ENCODE results near the gene TBC1D22A. TPM values are rescaled to one million over a fixed set of nuclear protein-coding genes. Genes with fewer than 3 reads are reported as not detected.
A peak's percentile ranks its signal among the peaks of the same experiment; 100 is the strongest.

Gene TBC1D22A
- total RNA-seq, 1 experiment from 2014 or later: 8.2 TPM

DNA sequence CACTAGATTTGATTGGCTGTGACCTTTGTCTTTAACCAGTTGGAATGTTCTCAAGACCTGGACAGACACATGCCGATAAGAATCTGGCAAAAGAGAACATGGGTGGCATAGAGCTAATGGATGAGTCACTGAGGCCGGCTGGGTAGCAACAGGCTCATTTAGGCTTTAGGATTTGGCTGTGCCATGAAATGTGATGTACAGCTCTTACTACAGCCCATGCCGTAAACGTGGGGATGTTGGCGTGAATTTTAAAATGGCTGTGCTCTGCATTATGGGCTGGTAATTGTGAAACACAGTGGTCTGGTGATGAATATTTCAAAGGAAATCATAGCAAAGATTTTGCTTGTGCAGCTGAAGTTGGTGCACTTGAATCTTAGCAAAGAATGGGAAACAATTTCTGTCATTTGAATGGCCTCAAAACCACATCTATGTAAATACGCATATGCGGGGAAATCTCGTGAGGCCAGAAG, 332.4 kb downstream of the TBC1D22A start:
- DNase-seq: no peak
- Histone ChIP-seq H3K4me3 (ENCODE audit: insufficient read depth, low read depth, low read length) (no peak overlapping the region), H3K36me3 (replicated peaks; ENCODE audit: control insufficient read depth, insufficient read depth, low read length) (no peaks in the 10 kb centered on the region), H3K27me3 (ENCODE audit: control insufficient read depth, insufficient read depth, low read length) (no peaks in the 10 kb centered on the region)

DNA sequence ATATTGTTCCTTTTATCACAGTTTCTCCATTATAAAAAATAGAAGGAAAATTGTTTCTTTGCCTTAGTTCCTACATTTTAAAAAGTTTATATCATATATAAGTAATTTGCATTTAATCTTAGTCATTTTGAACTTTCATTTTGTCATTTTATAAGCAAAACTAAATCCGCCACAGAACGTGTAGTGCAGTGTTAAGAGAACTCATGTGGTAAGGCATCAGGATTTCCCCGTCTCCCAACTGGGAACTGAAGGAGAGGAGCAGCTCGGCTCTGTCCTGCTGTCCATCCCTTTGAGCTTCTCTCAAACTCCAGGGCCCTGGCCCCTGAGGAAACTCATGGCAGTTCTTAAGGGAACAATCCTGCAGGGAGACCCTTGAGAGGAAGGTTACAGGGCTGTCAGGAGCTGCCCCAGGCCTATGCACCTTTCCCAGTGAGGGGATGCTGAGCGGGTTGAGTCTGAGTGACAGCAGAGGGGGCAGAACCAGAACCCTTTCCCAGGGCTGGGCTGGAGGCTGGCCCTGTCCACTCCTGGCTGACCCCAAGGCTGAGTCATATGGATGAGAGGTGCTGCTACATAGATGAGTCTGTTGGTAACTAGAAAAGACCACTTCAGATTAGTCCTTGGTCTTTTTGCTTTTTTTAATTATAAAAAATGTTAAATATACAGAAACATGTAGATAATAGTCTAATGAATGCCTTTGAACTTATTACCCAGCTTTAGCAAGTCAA, 333.1 kb downstream of the TBC1D22A start:
- Histone ChIP-seq H3K4me3 (ENCODE audit: insufficient read depth, low read depth, low read length) (no peak overlapping the region), H3K36me3 (replicated peaks; ENCODE audit: control insufficient read depth, insufficient read depth, low read length) (no peaks in the 10 kb centered on the region), H3K27me3 (ENCODE audit: control insufficient read depth, insufficient read depth, low read length) (no peaks in the 10 kb centered on the region)
- DNase-seq: peak; percentile 26

DNA sequence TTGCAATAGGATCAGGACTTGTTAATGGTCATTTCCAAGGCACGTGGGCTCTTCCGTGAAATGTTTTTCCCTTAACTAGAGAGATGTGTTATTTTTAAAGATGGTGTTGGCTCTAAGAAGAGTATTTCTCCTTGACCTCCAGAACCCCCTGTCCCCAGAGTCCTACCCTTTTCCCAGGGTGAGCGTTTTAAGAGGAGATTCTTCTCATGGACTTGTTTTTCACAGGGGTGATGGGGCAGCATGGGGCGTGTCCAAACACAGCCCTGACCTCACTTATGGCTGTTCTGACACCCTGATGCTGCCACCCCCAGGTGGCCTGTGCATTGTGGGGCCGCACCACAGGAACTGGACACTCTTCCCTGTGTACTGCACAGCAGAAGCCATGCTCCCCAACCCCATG, 335.7 kb downstream of the TBC1D22A start:
- Histone ChIP-seq H3K27me3 (ENCODE audit: control insufficient read depth, insufficient read depth, low read length) (no peaks in the 10 kb centered on the region), H3K4me3 (ENCODE audit: insufficient read depth, low read depth, low read length) (no peak overlapping the region), H3K36me3 (replicated peaks; ENCODE audit: control insufficient read depth, insufficient read depth, low read length) (no peaks in the 10 kb centered on the region)
- no peak for DNase-seq

DNA sequence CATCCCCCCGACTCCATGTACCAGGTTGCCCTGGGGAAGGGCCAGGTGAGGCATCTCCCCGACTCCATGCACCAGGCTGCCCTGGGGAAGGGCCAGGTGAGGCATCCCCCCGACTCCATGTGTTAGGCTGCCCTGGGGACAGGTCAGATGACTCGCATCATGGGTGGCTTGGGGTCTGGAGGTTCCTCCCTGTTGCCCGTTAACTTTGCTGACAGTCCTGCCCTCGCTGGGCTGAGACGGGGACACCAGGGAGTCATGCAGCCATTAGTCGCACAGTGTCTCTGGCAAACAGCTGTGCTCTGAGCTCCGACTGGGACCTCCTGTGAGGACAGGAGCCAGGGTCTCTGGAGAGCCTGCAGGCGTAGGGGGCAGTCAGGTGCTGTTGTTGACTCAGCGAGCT, 336.1 kb downstream of the TBC1D22A start:
- DNase-seq: no peak
- H3K27me3 ChIP-seq (ENCODE audit: control insufficient read depth, insufficient read depth, low read length): no peaks in the 10 kb centered on the region

DNA sequence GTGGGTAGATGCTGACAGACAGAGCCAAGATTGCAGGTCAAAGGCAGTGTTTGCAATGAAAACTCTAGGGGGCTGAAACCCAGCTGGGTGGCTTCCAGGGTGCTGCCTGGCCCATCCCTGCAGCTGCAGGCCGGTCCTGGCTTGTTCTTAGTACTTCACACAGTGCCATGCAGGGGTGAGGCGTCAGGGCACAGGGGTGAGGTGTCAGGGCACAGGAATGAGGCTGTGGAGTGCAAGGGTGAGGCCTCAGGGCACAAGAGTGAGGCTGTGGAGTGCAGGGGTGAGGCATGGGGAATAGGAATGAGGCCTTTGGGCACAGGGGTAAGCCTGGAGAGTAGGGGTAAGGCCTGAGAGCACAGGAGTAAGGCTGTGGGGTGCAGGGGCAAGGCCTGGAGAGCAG, 337.6 kb downstream of the TBC1D22A start:
- DNase-seq: no peak
- no peak overlapping the region for H3K4me3 ChIP-seq (ENCODE audit: insufficient read depth, low read depth, low read length)
- no peaks in the 10 kb centered on the region for H3K36me3 ChIP-seq (replicated peaks; ENCODE audit: control insufficient read depth, insufficient read depth, low read length)
- H3K27me3 ChIP-seq (ENCODE audit: control insufficient read depth, insufficient read depth, low read length): no peaks in the 10 kb centered on the region

More for the DNA sequence above, 336.1 kb downstream of the TBC1D22A start:
- Histone ChIP-seq H3K4me3 (ENCODE audit: insufficient read depth, low read depth, low read length) (no peak overlapping the region), H3K36me3 (replicated peaks; ENCODE audit: control insufficient read depth, insufficient read depth, low read length) (no peaks in the 10 kb centered on the region)

DNA sequence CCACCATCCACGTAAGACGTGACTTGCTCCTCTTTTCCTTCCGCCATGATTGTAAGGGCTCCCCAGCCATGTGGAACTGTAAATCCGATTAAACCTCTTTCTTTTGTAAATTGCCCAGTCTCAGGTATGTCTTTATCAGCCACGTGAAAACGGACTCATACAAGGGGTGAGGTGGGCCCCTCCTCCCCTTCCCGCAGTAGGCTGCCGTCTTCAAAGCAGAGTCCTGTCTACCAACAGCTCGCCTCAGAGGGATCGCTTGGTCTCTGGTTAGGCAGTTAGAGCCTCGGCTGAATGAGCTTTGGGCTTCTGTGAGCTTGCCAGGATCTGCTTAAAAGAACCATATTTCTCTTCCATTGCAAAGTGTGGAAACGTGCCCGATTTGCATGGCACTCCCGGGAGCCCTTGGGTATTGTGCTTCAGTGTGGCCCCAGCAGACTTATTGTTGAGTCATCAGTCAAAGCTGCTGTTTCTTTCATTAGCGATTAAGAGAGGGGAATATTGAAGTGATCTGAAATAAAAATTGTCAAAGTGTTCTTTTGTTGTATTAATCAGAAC, 338.3 kb downstream of the TBC1D22A start:
- Histone ChIP-seq H3K4me3 (ENCODE audit: insufficient read depth, low read depth, low read length) (no peak overlapping the region), H3K27me3 (ENCODE audit: control insufficient read depth, insufficient read depth, low read length) (no peaks in the 10 kb centered on the region), H3K36me3 (replicated peaks; ENCODE audit: control insufficient read depth, insufficient read depth, low read length) (no peaks in the 10 kb centered on the region)
- DNase-seq: no peak

DNA sequence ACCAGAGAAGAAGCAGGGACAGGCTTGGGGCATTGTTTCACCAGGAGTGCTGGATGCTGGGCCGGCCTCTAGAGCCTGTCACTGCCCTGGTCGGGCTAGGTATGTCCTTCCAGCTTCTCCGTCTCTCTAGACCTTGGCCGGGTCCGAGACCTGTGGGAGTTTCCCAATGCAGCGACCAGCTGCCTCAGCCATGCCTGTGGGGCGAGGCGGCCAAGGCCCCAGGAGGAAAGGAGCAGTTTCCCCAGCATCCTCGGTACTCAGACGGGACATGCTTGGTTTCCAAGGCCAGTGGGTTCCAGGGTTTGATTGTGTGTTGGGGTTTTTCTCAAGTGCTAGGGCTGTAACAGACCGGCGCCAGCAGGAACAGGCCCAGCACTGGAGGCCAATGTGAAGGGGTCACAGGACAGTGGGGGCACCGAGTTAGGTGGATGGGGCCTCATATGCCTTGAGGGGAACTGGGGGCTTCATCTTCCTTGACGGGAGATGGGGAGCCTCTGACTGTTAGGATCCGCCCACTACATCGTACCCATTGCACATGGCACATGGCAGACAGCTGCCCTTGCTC, 339.0 kb downstream of the TBC1D22A start:
- no peaks in the 10 kb centered on the region for H3K27me3 ChIP-seq (ENCODE audit: control insufficient read depth, insufficient read depth, low read length)
- H3K4me3 ChIP-seq (ENCODE audit: insufficient read depth, low read depth, low read length): no peak overlapping the region
- H3K36me3 ChIP-seq (replicated peaks; ENCODE audit: control insufficient read depth, insufficient read depth, low read length): no peaks in the 10 kb centered on the region
- peak; percentile 19 for DNase-seq

DNA sequence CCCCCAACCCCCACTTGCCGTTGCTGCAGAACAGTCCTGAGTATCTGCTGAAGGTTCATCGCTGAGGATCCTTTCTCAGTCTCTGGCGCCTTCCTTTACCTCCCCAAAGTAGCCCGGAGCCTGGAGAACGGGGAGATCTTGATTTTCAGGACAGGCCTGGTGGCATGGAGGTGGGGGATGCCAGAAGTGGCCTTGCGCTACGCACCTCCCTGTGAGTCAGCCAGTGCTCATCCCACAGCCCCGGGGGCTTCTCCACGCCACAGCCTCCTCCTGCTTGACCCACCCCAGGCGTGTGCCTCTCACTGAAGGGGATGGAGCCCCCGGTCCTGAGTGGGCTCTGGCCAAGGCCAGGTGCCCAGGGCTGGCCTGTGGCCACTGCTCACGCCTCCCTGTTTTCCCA, 339.6 kb downstream of the TBC1D22A start:
- no peaks in the 10 kb centered on the region for H3K27me3 ChIP-seq (ENCODE audit: control insufficient read depth, insufficient read depth, low read length)
- no peaks in the 10 kb centered on the region for H3K36me3 ChIP-seq (replicated peaks; ENCODE audit: control insufficient read depth, insufficient read depth, low read length)
- H3K4me3 ChIP-seq (ENCODE audit: insufficient read depth, low read depth, low read length): no peak overlapping the region
- DNase-seq: no peak

DNA sequence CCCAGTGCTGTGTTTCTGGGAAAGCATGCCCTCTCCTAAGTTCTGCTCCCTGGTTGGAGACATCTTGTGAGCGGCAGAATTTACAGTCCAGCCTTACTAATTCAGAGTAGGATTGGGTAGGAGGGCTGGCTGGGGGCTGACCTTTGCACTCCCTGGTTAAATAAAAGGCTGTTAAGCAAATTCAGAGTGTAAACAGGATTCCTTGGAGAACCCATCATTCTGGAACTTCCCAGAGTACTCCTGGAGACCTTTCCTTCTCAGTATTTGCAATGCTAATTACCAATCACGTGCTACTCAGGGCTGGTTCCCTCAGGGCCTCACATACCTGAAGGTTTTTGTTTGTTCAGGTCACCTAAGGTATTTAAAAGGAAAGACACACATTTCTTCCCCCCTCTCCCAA, 340.2 kb downstream of the TBC1D22A start:
- peak; percentile 84 for DNase-seq
- H3K36me3 ChIP-seq (replicated peaks; ENCODE audit: control insufficient read depth, insufficient read depth, low read length): no peaks in the 10 kb centered on the region
- H3K27me3 ChIP-seq (ENCODE audit: control insufficient read depth, insufficient read depth, low read length): no peaks in the 10 kb centered on the region
- H3K4me3 ChIP-seq (ENCODE audit: insufficient read depth, low read depth, low read length): no peak overlapping the region

DNA sequence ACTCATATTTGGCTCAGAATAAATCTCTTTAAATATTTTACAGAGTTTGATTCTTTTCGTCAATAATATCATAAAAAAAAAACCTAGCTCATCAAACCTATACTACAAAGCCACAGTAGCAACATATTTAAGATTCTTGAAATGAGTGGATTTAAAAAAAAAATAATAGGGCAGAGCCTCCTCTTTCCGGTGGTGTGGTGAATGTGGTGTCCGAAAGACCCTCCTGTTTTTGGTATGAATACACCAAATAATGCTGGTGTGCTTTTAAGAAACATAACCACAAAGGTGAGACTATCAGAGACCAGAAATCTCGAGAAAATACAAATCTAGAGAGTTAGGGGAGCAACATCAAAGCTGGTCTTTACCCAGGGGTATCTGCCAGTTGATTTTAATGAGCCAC, 342.6 kb downstream of the TBC1D22A start:
- no peaks in the 10 kb centered on the region for H3K36me3 ChIP-seq (replicated peaks; ENCODE audit: control insufficient read depth, insufficient read depth, low read length)
- no peaks in the 10 kb centered on the region for H3K27me3 ChIP-seq (ENCODE audit: control insufficient read depth, insufficient read depth, low read length)
- DNase-seq: no peak
- H3K4me3 ChIP-seq (ENCODE audit: insufficient read depth, low read depth, low read length): no peak overlapping the region

DNA sequence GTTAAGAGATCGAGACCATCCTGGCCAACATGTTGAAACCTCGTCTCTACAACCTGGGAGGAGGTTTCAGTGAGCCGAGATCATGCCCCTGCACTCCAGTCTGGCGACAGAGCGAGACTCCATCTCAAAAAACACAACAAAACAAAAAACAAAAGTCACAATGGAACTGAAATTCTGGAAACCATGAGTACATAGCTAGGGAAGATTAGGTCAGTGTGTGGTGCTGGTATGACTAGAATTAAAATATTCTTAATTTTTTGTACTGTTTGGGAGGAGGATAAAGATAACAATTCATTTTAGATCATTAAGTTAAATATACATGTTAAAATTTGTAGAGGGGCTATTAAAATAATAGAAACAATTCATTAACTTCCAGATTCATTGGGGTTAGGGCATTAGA, 344.4 kb downstream of the TBC1D22A start:
- Histone ChIP-seq H3K4me3 (ENCODE audit: insufficient read depth, low read depth, low read length) (no peak overlapping the region), H3K36me3 (replicated peaks; ENCODE audit: control insufficient read depth, insufficient read depth, low read length) (no peaks in the 10 kb centered on the region), H3K27me3 (ENCODE audit: control insufficient read depth, insufficient read depth, low read length) (no peaks in the 10 kb centered on the region)
- DNase-seq: no peak

DNA sequence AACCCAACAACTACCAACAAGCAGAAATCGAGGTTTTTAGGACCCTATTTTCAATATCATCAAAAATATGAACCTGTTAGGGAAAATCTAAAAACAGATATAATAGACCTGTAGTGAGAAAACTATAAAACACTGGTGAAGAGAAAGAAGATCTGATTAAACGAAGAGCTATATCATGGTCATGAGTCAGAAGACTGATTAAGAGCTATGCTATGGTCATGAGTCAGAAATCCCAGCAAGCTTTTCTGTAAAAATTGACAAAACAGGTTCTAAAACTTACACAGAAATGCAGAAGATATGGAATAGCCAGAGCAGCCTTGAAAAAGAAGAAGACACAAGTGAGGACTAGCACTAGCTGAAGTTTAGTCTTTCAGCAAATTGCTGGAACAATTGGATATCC, 345.0 kb downstream of the TBC1D22A start:
- H3K36me3 ChIP-seq (replicated peaks; ENCODE audit: control insufficient read depth, insufficient read depth, low read length): no peaks in the 10 kb centered on the region
- H3K4me3 ChIP-seq (ENCODE audit: insufficient read depth, low read depth, low read length): no peak overlapping the region
- no peaks in the 10 kb centered on the region for H3K27me3 ChIP-seq (ENCODE audit: control insufficient read depth, insufficient read depth, low read length)
- DNase-seq: no peak

DNA sequence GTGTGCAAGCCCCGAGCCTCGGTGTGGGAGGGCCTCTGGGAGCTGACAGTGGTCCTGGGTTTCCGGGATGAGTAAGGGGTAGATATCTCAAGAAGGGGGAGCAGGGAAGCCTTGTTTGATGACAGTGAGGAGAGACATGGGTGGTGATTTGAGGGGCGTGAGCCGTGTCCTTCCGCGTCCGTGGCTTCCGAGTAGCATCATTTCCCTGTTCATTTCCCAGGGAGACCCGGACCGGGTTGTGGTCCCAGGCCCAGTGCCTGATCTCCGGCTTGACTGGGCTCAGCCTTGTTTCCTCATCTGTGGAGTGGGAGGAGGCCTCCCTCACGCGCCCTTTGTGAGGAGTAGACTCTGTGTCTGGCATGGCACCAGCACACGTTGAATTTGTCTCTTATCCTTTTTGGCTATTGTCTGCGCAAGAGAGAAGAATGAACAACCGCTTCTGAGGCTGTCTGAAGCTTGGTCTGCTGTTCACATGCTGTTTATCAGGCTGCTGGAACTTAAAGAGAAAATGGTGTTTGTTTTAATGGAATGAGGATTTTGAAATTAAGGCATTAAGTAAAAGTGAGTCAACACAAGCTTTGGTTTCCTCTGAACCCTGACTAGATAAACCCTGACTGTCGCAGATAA, 348.5 kb downstream of the TBC1D22A start:
- H3K4me3 ChIP-seq (ENCODE audit: insufficient read depth, low read depth, low read length): no peak overlapping the region
- DNase-seq: peak; percentile 14
- no peaks in the 10 kb centered on the region for H3K36me3 ChIP-seq (replicated peaks; ENCODE audit: control insufficient read depth, insufficient read depth, low read length)
- H3K27me3 ChIP-seq (ENCODE audit: control insufficient read depth, insufficient read depth, low read length): no peaks in the 10 kb centered on the region

DNA sequence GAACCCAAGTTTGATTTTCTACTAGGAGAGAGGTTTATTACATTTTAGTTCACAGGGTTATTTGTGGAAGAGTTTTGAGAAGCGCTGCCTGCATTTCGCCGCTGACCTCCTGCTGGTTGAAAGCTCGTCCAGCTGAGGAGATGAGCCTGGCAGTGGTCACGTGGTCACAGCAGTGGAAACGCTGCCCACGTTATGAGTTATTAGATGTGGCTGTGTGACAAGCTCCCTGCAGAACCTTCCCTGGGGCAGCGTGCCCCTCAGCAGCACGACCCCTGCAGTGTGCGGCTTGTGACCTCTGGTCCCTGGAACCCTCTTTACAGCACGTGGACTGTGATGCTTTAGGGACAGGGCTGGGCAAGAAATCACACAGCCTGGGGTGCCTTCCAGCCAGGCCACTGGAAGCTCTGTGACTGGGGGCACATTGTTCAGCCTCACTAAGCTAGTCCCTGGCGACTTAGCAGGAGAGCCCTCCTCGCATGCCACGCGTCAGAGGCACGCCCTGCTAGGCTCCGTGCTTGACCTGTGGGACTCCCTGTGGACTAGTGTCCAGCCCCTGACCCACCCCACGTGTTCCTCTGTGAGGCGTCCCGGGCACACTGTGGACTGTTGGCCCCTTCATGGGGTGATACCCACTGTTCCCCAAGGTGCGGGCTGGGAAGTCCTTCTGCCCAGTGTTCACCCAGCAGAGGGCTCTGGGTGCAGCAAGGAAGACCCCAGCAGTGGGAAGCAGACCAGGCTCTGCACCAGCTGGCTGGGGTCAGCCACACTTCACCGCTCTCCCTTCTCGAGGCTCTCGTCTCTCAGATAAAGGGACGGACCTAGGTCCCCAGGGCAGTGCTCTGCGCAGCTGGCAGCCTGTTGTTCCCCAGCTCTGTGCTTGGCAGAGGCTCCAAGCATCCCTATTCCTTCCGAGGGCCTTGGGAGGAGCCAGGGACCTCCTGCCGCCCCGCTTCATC, 349.5 kb downstream of the TBC1D22A start:
- H3K27me3 ChIP-seq (ENCODE audit: control insufficient read depth, insufficient read depth, low read length): no peaks in the 10 kb centered on the region
- no peak overlapping the region for H3K4me3 ChIP-seq (ENCODE audit: insufficient read depth, low read depth, low read length)
- no peaks in the 10 kb centered on the region for H3K36me3 ChIP-seq (replicated peaks; ENCODE audit: control insufficient read depth, insufficient read depth, low read length)
- DNase-seq: peak; percentile 32
